NCI-H2171 treated with DMSO at 0.1 percent for 48 hours (cell line): ENCODE results near the gene THADA.
A peak's percentile ranks its signal among the peaks of the same experiment; 100 is the strongest.

ENCODE experiments used
- DNase-seq: peaks from one replicate; lab custom pipeline; 2025; lab: John Stamatoyannopoulos, UW

Gene THADA

GRCh38 chr2:43509886-43510285 is 86.0 kb downstream of the THADA start:
- DNase-seq, result no peak

DNA sequence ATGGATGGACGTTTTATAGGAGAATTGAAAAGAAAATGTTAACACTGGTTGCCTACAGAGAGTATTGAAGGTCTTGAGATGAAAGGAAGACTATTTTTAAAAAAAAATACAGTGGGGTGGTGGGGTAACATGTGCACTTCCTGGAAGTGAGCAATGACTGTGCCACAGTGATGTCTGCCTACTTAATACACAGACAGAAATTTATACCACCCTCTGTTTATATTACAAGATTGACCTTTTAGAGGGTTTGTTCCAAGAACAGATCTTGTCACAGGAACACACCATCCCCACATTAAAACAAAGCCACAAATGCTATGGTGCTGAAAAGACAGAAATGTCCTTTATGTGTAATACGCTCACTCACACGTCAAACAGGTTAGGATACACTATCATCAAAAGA is 87.6 kb downstream of the THADA start:
- DNase-seq, result no peak

DNA sequence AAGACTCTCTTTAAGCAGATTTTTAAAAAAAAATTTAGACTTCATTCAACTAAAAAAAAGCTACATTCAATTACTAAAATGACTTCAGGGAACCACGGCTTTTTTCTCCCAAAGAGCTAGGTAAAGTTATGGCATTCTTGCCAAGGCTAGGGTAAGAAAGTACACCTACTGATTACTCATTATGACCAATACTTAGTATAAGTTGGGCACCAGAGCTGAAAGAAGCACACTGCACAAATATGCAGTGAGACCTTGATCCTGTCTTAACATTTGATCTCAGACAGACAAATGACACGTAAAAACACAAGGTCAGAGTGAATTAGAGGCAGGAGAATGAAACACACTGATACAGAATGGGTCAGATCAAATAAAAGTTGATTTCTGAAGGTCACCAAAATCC is 88.7 kb downstream of the THADA start:
- no peak for DNase-seq

GRCh38 chr2:43495727-43496126 is 100.1 kb downstream of the THADA start:
- no peak for DNase-seq

DNA sequence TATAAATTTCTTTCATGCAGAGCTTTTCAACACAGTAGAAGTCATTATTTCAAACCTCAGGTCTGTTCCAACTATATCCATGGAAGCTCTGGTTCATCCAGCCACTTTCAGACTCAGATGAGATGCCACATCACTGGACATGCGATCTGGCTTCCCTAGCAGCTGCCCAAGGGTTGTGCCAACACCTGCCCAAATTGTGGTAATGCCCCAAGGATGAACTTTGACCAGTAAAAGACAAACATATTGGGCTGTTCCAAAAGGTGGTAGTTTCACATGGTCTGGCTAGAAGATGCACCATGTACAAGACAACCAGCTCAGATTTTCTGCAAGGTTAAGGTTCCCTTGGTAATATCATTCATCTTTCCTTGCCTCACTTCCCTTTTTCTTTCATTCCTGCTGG is 101.9 kb downstream of the THADA start:
- DNase-seq, result no peak

- no peak for DNase-seq
Measured at GRCh38 chr2:43491065-43491639, 104.7 kb downstream of the THADA start.

DNA sequence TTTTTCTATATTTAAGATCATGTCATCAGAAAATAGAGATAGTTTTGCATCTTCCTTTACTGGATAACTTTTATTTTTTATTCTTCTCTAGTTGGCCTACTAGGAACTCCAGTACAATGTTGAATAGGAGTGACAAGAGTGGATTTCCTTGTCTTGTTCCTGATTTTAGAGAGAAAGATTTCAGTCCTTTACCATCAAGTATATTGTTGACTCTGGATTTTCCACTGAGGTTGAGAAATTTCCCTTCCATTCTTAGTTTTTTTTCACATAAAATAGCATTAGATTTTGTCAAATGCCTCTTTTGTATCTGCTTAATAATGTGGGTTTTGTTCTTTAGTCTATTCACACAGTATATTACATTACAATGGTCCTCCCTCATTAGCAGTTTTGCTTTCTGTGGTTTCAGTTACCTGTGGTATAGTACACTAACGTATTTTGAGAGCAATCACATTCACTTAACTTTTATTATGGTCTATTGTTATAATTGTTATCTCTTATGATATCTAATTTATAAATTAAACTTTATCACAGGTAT is 105.5 kb downstream of the THADA start:
- no peak for DNase-seq

DNA sequence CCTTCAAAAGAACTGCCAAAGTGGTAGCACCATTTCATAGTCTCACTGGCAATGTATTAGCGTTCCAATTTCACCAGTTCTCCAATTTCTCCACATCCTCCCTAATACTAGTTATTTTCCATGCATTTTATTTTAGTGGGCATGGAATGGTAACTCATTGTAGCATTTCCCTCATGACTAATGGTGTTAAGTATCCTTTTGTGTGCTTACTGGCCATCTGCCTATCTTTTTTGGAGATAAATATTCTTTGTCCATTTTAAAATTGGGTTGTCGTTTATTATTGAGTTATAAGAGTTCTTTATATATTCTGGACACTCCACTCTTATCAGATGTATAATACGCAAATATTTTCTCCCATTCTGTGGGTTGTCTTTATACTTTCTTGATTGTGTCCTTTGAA is 107.1 kb downstream of the THADA start:
- DNase-seq, result no peak

DNA sequence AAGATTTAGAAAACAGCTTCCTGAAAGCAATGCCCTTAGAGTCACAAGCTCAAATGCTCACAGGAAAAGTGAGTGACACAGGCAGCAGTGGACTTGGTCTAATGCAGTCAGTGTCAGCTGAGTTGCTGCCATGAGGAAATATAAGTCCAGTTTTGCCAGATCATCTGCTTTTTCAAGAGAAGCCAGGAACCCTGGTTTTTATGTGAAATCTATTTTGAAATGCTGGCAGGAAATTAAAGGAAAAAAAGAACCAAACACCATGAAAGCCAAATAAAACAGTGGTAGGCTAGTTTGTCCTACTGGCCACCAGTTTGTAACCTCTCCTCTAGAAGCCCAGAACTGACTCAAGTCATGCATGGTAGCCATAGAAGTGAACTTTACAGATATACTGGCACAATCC is 109.2 kb downstream of the THADA start:
- no peak for DNase-seq

DNA sequence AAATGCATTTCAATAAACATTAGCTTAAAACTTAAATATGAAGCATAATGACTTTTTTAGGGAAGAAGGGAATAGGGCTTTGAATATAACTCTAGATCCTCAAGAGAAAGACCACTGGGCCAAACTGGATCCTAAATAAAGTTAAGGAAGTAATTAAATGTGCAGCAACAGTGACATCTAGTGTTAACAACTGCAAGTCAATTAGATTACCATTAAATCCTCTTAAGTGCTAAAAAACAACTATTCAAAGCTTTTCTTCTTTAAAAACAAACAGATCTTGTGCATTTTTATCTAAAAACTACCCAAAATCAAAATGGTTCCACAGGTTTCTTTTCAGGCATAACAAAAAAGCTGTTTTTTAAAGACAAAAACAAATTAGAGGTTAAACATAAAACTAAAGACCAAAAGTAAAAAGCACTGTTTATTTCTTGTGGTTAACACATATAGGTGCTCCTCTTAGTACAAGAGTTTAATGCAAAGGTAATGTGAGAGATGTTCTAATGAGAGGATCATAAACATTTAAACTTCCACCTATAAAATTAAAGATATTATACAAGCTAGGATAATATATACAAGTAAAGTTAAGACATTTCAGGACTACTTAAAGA is 111.4 kb downstream of the THADA start:
- peak; percentile 67 for DNase-seq

DNA sequence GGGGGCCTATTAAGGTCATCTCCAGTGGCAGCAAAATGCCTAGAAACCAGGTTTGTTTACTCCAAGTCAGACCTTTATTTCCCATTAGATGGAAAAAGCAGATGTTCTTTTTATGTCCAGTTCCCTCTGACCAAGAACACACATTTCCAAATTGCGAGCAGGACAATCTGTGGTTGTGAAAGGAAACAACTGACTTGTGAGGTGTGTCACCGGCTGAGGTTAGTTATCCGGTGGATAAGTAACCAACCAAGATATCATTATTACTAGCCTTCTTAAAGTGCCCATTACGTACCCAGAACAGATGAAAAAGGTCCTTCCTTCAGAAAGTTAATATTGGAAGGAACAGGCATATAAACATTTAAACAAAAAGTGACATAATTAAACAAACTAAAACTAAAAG is 112.9 kb downstream of the THADA start:
- no peak for DNase-seq

DNA sequence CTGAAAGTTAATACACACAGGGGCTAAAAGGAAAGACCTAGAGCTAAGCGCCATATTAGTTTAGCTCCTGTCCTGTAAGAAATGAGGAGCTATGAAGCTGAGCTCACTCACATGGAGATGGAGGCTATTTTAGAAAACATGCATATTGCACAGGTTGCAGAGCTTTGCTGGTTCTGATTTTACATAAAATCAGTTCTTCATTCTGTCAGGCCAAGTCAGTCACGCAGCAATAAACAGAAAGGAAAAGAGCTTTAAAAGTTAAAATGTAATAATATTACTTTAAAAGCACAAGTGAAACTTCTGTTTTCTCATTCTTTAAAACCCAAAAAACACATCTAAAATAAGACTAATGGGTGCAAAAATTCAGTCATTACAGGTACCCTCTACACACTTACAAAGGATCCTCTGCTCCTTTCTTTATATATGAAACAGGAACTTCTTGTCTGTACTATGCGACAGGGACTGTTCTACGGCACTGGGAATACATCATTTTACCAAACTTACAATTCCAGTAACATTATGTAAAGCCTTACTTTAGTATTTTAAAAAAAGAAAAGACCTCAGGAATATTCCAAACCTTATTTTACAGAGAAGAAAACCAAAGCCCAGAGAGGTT is 113.8 kb downstream of the THADA start:
- no peak for DNase-seq

DNA sequence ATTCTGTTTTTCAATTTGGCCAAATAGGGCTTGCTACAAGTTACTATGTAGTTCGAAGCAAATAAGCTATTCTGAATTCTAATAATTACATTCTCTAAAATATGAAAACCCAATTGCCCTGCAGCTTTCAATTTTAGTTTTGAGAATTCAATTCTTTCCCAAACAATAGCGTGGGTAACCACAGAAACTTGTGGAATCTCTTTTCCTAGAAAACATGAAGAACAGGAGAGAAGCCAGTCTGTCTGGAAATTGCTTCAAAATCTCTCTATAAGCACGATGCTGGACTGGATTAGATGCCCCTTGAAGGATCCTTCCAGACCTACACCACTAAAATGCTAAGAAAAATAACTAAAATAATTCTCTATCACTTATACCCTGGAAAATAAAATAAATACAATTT is 115.0 kb downstream of the THADA start:
- no peak for DNase-seq

- no peak for DNase-seq
Measured at GRCh38 chr2:43478412-43479086, 117.3 kb downstream of the THADA start.

DNA sequence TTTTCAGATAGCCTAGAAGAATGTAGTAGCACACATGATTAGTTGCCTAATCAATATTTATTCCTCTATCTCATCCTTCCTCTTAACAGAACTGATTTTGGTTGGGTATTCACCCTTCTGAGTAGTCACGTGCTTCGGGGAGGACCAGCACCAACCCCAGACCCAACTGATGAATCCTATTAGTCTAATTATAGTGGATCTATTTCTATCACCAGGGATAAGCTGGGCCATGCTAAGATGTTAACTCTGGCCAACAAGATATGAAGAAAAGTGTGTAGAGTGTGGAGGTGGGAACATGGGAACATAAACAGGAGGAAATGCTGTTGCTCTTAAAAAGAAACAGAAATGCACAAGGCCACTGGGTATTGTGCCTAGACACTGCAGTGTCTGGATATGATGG is 119.9 kb downstream of the THADA start:
- DNase-seq, result no peak

- DNase-seq, result no peak
Measured at GRCh38 chr2:43475137-43475846, 120.5 kb downstream of the THADA start.

DNA sequence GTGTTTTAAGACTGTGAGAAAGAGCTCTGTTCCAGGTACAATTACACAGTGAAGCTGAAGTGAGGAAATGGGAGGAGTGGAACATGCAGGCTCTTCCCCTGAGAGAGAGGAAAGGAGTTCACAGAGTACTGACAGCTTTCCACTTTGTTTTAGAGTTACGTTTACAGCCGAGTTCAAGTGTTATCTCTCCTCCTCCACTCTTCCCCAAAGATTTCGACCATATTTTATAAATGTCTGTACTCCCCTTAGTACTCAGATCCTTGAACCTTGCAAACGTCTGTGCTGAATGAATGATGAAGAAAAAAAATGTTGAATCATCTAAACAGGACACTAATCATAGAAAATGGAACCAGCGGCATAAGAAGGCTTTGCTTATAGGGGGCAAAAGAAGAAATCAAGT is 121.6 kb downstream of the THADA start:
- DNase-seq, result no peak

- no peak for DNase-seq
Measured at GRCh38 chr2:43473767-43474166, 122.1 kb downstream of the THADA start.

DNA sequence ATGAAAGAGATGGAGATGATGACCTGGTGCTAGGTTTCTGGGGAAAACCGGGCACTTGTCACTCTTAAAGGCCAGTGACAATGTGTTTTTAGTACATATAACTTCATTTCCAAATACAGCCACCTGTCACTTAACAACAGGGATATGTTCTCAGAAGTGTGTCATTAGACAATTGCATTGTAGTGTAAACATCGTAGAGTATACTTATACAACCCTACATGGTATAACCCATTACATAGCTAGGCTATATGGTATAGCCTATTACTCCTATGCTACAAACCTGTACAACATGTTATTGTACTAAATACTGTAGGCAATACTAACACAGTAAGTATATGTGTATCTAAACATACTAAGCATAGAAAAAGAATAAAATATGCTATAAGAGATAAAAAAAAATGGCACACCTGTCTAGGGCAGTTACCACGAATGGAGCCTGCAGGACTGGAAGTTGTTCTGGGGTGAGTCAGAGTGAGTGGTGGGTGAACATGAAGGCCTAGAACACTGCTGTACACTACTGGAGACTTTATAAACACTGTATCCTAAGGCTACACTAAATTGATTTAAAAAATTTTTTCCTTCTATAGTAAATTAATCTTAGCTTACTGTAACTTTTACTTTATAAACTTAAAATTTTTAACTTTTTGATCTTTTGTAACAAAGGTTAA is 123.2 kb downstream of the THADA start:
- no peak for DNase-seq

DNA sequence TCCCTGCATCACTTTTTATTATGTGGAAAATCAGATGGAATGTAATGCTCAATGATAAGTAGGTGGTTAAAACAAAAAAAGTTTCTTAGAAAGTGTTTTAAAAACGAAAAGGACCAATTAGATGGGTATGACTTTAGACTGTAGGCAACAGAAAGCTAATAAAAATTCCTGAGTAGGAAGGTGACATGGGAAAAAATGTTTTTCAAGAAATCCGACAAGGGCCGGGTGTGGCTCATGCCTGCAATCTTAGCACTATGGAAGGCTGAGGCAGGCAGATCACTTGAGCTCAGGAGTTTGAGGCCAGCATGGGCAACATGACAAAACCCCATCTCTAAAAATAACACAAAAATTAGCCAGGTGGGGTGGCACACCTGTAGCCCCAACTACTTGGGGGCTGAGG is 126.1 kb downstream of the THADA start:
- DNase-seq, result no peak

DNA sequence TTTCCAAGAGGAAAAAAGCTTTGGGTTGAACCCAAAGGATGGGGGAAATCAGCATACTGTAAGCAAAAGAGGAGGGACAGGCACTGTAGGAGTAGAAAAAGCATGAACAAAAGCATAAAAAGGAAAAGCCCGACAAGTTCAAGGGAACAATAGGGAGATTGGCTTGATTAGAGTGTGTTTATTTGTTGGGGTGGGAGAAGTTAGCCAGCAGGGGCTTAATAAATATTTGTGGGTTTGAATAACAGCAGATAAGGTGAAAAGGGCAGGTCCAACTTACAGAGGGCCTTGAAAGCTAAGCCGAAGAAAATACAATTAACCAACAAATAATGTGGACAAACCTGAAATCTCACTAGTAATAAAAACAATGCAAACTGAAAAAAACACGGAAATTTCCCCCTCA is 126.7 kb downstream of the THADA start:
- DNase-seq, result no peak

DNA sequence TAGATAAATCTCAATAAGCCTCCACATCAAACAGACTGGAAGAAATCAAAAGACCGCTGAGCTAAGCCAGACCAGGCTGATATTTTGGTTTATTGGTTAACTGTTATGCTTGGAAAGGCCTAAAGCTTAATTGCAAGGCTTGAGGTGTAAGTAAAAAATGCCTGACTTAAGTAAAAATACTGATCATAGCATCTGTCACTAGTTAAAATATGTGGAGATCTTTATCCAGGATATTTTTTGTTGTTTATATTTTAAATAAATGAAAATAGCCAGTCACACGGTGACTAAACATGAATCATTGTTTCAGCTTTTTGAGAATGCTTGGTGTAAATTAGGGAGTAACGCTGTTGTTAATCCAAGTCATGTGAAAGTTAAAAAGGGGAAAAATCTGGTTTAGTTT is 127.9 kb downstream of the THADA start:
- DNase-seq, result no peak
